Calu3 (cell line): ENCODE measurements around the gene PCSK5. TPM values are rescaled to one million over a fixed set of nuclear protein-coding genes. Genes with fewer than 3 reads are reported as not detected.

Experiments used
- BruUV-seq: library from RNA; stranded (reverse); fragments of 400-500 nt; replicated peaks from 2 replicates; lab custom pipeline; 2021; lab: Mats Ljungman, UMichigan
- CTCF ChIA-PET: fragments of 300-600 bp; sonication (Branson Sonifier 250); formaldehyde crosslinking; loops from one replicate; lab custom pipeline; 2022; ENCODE audit warnings: antibody characterized with exemption; lab: Charles Lee
- DNase-seq: peaks from one replicate; pipeline ENCODE4 v3.0.0; 2022
- H3K27ac Mint-ChIP-seq: one replicate; pipeline ENCODE4 v1.8.0; 2022; ENCODE audit warnings: mixed read lengths; ENCODE audit not compliant: unreplicated experiment
- H3K27me3 Mint-ChIP-seq: one replicate; pipeline ENCODE4 v1.8.0; 2022; ENCODE audit warnings: mixed read lengths; ENCODE audit not compliant: unreplicated experiment
- H3K36me3 Mint-ChIP-seq: one replicate; pipeline ENCODE4 v1.8.0; 2022; ENCODE audit warnings: mild to moderate bottlenecking, moderate library complexity, mixed read lengths; ENCODE audit not compliant: insufficient read depth, unreplicated experiment
- H3K4me1 Mint-ChIP-seq: one replicate; pipeline ENCODE4 v1.8.0; 2022; ENCODE audit warnings: mild to moderate bottlenecking, low read depth, mixed read lengths; ENCODE audit not compliant: unreplicated experiment
- H3K4me3 Mint-ChIP-seq: one replicate; pipeline ENCODE4 v1.8.0; 2022; ENCODE audit warnings: mild to moderate bottlenecking, low read depth, moderate library complexity, mixed read lengths; ENCODE audit not compliant: unreplicated experiment
- H3K9me3 Mint-ChIP-seq: one replicate; pipeline ENCODE4 v1.8.0; 2022; ENCODE audit warnings: low read depth, mixed read lengths; ENCODE audit not compliant: unreplicated experiment
- CTCF ChIP-seq: fragments of 200-600 bp; IDR thresholded peaks from one replicate; pipeline ENCODE4 v1.8.0; 2022; ENCODE audit warnings: antibody characterized with exemption; ENCODE audit not compliant: unreplicated experiment
- intact Hi-C: fragments of 100-400 bp; cut with micrococcal nuclease; formaldehyde crosslinking; loops from one replicate; pipeline ENCODE4 v1.10.0; 2022; ENCODE audit not compliant: unreplicated experiment
- total RNA-seq: library from RNA; stranded (reverse); gene quantifications from 2 replicates; pipeline ENCODE4 v1.2.3, GENCODE V29; 2022

Gene PCSK5
- total RNA-seq, 1 experiment from 2014 or later = 38.4 TPM

- Mint-ChIP-seq H3K9me3 (no peaks in the 10 kb centered on the region), H3K27ac (no peak overlapping the region), H3K36me3 (peaks cover 8% of the 10 kb centered on the region), H3K27me3 (no peaks in the 10 kb centered on the region), H3K4me1 (peaks cover 82% of the 10 kb centered on the region), H3K4me3 (no peak overlapping the region)
- DNase-seq = no peak
- no TSS peak for BruUV-seq
- TF ChIP-seq CTCF = no peak
- CTCF ChIA-PET = interaction anchor here (1.3 kb wide), 1 partner anchor 10 kb away, joined by 3 read pairs; no protein-coding TSS in a partner anchor
- intact Hi-C loops = loop anchor here (2.0 kb wide), 1 partner anchor 32 kb away; no protein-coding TSS in a partner anchor
Observed at GRCh38 chr9:75926385-75926784, 35.9 kb downstream of the PCSK5 start.

GRCh38 chr9:75927356-75927755 lies 36.9 kb downstream of the PCSK5 start:
- H3K9me3 Mint-ChIP-seq = no peaks in the 10 kb centered on the region
- H3K36me3 Mint-ChIP-seq = peaks cover 6% of the 10 kb centered on the region
- no peak for TF ChIP-seq CTCF
- intact Hi-C loops = loop anchor here (2.0 kb wide), 1 partner anchor 33 kb away; no protein-coding TSS in a partner anchor
- peak overlapping the region; percentile 42 for H3K27ac Mint-ChIP-seq
- no TSS peak for BruUV-seq
- DNase-seq = peak; percentile 26
- H3K4me1 Mint-ChIP-seq = peaks cover 76% of the 10 kb centered on the region
- CTCF ChIA-PET = interaction anchor here (0.9 to 1.3 kb wide), 3 partner anchors 11 to 37 kb away, joined by 3 to 4 read pairs (median 3); no protein-coding TSS in a partner anchor
- H3K4me3 Mint-ChIP-seq = peak overlapping the region; percentile 34
- H3K27me3 Mint-ChIP-seq = no peaks in the 10 kb centered on the region

GRCh38 chr9:75930190-75930589 lies 39.7 kb downstream of the PCSK5 start:
- Mint-ChIP-seq H3K27me3 (no peaks in the 10 kb centered on the region), H3K27ac (no peak overlapping the region), H3K36me3 (peaks cover 11% of the 10 kb centered on the region), H3K4me3 (no peak overlapping the region), H3K4me1 (peaks cover 56% of the 10 kb centered on the region), H3K9me3 (no peaks in the 10 kb centered on the region)
- intact Hi-C loops = loop anchor here (2.0 kb wide), 1 partner anchor 17 kb away; no protein-coding TSS in a partner anchor
- DNase-seq = no peak
- BruUV-seq = no TSS peak
- TF ChIP-seq CTCF = no peak
- CTCF ChIA-PET = no interaction called here

- CTCF ChIA-PET = no interaction called here
- BruUV-seq = no TSS peak
- H3K27ac Mint-ChIP-seq = peak overlapping the region; percentile 37
Observed at GRCh38 chr9:75930730-75931321, 40.4 kb downstream of the PCSK5 start.

More at GRCh38 chr9:75930730-75931321, 40.4 kb downstream of the PCSK5 start:
- H3K4me3 Mint-ChIP-seq = no peak overlapping the region
- H3K27me3 Mint-ChIP-seq = no peaks in the 10 kb centered on the region
- no peak for TF ChIP-seq CTCF
- peaks cover 11% of the 10 kb centered on the region for H3K36me3 Mint-ChIP-seq
- no peaks in the 10 kb centered on the region for H3K9me3 Mint-ChIP-seq
- intact Hi-C loops = loop anchor here (2.0 kb wide), 1 partner anchor 16 kb away; no protein-coding TSS in a partner anchor
- no peak for DNase-seq
- peaks cover 50% of the 10 kb centered on the region for H3K4me1 Mint-ChIP-seq
